Measurements from ENCODE around the gene LMAN2.
A peak's percentile ranks its signal among the peaks of the same experiment; 100 is the strongest.
"Not testable (repeated sequence)": the region's sequence is repeated elsewhere in the genome, so short reads cannot be mapped to it uniquely, and the experiment has no call there.

Gene LMAN2

GRCh38 chr5:177364159-177364962 lies 12.9 kb upstream of the LMAN2 start:
- no peak for DNase-seq

DNA sequence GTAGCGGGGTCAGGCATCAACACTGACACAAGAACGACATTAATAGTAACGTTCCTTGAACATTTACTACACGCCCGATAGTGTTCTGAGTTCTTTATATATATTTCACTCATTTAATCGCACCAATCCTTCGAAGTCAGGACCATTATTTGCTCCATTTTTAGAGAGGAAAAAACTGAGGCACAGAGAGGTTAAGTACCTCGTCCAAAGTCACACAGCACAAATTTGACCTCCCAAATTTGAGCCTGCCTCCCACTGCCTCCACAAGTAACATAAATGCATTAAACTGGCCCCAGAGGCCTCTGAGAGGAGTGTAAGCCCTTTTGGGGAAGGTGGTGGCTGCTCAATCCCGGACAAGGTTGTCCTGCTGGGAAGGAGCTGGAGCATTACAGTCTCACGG lies 12.1 kb upstream of the LMAN2 start:
- DNase-seq: no peak

DNA sequence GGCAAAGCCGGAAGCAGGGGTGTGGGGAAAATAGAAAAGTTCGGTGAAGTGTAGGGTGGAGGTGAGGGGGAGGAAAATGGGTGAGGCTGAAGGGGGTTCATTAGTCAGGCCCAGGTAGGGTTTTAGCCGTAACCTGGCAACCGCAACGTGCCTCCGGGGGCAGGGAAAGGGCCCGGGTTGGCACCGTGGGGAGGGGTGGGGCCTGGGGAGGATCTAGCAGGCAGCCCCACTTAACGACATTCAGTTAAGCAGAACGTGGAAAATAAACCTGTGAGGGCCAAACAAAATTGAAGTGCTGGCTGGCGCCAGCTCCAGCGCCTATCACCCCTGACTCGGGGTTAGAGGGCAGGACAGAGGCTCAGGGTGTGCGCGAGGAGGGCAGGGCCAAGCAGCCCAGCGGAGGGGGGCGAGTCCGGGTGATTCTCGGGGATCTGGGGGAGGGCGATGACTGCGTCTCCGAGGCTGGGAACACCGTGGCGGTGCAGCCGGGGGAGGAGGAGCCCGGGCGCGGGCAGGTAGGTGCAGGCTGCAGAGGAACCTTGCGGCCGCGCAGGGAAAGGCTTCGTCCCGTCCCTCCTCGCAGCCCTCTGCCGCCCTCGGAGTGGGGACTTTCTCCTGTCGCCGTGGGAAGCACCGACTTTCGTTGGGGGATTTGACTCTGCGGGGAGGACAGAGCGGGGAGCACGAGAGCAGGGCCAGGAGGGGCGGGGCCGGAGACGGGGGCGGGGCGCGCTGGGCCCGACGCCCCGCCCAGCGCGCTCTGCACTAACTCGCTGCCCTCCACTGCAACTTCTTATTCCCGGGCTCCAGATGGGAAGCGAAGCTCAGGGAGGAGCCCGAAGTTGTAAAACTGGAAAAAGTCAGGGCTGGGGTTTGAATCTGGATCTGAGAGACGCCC lies 11.4 kb upstream of the LMAN2 start:
- DNase-seq: peak; percentile 57

- DNase-seq: no peak
These were observed 10.8 kb upstream of the LMAN2 start for GRCh38 chr5:177362292-177362609.

DNA sequence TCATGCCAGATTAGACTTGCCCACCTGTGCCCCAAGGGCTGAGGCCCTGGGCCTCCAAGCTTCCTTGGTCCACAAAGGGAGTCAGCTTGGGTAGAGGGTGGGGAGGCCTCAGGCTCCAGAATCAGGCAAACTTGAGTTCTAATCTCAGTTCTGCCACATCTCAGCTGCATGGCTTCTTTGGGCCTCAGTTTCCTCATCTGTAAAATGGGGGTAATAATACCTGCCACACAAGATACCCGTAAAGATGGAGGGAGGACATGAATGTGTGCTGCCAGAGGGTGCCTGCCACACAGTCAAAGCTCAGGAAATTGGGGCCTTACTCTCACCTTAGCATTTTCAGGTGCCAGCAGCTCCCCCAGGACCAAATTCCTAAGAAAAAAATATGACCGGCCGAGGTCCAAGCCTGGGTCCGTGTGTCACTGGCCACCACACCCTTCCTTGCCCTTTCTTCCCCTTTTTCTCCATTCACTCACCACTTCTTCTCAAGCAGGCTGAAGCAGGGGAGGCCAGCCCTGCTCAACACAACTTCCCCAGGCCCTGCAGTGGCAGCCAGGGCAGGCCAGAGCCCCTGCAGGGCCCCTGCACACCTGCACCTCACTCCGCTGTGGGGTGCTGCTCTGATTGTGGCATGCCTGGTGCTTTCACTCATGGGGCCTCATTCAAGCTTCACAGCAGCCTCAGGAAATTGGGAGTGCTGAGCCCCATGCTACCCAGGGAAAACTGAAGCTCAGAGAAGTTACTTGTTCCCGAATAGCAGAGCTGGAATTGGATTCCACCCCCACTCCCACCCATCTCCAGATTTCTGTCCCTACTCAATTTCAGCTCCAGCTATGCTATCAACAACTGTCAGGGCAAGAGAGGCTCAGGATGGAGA lies 10.2 kb upstream of the LMAN2 start:
- no peak for DNase-seq

GRCh38 chr5:177360740-177361139 lies 9.3 kb upstream of the LMAN2 start:
- DNase-seq: not testable (repeated sequence)

DNA sequence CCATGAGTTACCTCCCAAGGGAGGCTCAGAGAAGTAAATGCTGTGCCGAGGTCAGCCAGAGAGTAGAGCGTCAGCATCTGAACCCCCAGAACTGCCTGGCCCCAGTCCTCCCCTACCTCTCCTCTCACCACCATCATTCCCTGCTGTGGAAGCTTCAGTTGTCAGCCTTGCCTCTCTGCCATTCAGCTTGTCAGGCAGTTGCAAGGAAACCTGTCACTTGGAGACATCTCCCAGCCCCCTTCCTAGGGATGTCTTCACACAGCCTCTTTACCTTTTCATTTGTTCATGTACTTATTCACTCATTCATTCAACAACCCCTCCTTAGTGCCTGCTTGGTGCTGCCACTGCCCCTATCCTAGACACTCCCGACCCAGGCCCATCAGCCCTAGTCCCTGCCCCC lies 8.4 kb upstream of the LMAN2 start:
- DNase-seq: no peak

GRCh38 chr5:177359451-177359851 lies 8.0 kb upstream of the LMAN2 start:
- no peak for DNase-seq

GRCh38 chr5:177358370-177358819 lies 6.9 kb upstream of the LMAN2 start:
- DNase-seq: no peak

DNA sequence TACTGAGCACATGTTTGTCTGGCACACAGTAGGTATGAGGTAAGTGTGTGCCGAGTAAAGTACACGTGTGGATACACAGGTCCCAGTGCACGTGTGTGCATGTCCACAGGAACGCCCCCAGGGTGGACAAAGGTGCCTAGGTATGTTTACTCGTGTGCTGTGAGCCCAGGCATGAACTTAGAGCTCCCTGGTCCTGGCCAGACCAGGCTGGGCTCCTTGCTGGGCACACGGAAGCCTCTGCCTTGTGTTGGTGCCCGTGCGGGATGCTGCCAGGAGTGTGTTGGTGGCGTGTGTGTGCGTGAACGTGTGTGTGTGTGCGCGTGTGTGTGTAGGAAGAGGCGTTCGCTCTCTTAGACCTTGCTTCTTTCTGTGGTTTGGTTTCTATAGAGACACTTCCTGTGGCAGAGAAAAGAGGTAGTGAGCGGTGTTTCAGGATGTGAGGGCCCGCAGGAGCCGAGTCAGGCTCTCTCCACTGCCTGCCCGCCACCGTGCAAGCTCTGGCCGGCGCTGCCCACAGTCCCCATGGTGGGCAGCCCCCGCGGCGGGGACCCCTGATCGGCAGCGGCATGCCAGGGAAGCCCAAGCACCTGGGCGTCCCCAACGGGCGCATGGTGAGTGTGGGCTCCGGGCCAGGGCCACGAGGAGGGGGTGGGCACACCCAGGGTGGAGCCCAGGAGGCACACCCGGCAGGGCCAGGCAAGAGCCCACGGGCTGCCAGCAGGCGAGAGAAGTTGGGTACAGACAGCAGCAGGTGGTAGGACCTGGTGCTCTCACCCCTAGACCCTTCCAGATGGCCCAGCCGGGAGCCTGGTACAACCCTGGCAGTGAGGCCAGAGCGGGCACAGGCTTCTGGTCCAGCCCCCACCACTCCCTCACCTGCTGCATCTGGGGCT lies 6.2 kb upstream of the LMAN2 start, which contains the start of gene RGS14:
Gene RGS14, plus strand, starts transcription at position 466 of the 893 bp plus-strand sequence. Its CDS starts 101 bp downstream, at position 567.
- DNase-seq: peak; percentile 66

- DNase-seq: no peak
These were observed 5.6 kb upstream of the LMAN2 start for GRCh38 chr5:177357146-177357458.

- no peak for DNase-seq
These were observed 5.3 kb upstream of the LMAN2 start for GRCh38 chr5:177356746-177357145.

DNA sequence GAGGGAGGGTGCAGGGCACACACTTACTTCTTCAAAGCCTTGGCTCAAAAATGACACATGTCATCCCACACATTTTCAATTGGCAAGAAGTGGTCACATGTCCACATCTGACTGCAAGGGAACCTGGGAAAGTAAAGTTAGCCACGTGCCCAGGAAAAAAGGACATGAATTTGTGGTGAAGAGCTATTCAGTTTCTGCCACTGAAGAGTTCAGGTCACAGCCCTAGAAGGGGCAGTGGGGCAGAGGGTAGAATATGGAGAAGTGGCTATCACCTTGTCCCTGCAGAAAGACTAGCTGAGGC lies 4.3 kb upstream of the LMAN2 start:
- no peak for DNase-seq

DNA sequence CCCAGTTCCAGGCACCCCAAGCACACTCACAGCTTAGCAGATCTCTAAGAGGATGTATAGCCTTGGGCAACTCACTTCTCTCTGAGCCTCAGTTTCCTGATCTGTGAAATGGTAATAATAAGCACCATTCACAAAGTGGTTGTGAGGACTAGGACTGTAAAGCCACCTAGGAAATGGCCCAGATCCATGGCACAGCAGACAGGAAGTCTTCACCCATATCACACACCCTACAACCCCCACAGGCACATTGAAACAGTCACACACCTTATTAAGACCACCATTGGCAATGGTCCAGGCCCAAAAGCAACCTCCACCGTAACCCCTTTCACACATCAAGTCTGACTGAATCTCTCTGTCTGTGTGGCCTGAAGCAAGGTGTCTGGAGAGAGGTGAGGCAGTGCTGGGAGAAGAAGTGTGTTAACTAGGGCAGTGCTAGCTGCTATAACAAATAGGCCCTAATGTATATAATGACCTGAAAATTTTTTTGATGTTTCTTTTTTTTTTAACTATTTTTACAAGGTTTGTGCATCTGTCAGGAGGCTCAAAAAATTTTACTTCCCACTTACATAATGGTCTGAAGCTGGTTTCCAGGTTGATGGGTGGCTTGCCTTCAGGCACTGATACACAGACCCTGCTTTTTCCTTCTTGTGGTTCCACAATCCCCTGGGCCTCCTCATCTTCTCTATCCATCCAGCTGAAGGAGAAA lies 3.8 kb upstream of the LMAN2 start:
- DNase-seq: no peak

GRCh38 chr5:177354711-177355110 lies 3.2 kb upstream of the LMAN2 start:
- no peak for DNase-seq

DNA sequence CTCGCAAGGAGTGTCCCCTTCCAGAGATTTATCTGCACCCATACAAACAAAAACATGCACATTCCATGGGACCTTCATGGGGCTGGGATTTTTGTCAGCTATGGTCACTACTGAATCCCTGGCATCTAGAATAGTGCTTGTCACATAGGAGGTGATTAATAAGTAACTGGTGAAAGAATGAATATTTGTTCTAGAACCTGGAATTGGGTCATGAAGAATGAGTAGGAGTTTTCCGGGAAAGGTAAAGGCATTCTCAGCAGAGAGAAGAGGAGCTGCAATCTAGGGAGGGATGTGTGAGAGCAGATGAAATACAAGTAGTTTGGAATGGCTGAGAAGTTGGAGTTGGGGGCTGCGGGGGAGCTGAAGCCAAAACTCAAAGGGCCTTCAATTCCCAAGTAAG lies 2.8 kb upstream of the LMAN2 start:
- no peak for DNase-seq

GRCh38 chr5:177353093-177353492 lies 1.6 kb upstream of the LMAN2 start:
- no peak for DNase-seq

DNA sequence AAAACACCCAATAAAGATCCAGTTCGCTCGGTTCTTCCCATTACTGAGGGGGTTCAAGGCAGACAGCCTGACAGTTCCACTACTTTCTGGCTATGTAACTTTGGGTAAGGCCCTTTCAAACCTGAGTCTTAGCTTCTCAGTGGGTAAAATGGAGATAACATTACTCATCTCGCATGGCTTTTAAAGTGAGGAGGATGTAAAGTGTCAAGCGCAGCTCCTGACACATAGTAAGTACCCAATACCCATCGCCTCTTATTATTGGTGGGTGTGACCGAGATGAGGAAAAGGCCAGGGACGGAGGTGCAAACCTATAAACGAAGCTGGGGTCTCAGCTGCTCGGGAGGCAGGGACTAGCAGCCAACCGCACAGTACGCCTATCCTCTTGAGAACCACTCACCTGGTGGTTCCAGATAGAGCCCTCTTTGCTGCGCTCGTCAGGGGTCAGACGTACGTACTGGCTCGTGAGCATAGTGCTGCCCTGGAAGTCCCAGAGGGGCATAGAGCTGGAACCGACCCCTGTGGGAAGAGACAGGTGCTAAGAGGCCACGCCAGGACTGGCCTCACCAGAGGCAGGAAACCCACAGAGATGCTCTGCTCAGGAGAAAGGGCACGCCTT lies 584 bp downstream of the LMAN2 start:
- no peak for DNase-seq

GRCh38 chr5:177349762-177350161 lies 1.7 kb downstream of the LMAN2 start:
- no peak for DNase-seq

- DNase-seq: no peak
These were observed 2.2 kb downstream of the LMAN2 start for GRCh38 chr5:177349362-177349647.

DNA sequence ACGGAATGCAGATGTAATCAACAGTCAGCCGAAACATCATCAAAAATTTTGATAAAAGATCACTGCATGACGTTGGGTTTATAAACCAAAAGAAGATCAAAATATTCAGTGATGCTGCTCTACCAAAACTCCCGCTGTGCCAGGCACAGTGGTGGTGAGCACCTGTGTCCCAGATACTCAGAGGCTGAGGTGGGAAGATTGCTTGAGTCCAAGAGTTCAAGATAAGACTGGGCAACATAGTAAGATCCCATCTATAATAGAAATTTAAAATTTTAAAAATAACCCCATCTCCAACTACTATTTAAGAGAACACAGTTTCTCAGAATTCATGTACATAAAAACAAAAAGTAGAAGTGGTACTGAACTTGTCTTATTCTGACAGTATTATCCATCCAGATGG lies 3.8 kb downstream of the LMAN2 start:
- no peak for DNase-seq

DNA sequence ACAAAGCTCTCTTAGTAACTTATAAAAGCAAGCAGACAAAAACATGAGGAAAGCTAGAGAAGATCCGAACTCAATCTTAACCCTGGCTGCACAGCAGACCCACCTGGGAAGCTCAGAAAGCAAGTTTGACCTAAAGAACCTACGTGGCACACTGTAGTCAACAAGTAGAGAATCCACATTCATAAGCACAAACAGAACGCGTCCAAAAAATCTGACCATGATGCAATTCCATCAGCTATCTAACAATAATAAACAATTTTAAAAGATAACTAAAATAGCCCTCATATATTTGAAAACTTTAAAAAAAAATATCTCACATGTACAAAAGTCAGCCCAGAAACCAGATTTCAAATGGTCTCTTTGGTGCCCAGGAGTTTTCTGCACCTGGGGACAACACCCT lies 4.6 kb downstream of the LMAN2 start:
- DNase-seq: no peak

Measured in activated effector memory CD4-positive, alpha-beta T cell treated with Interleukin-2 at 50 U/mL for 16 hours (primary cell).